Suprapubic skin (tissue), 4 donors: ENCODE data around the gene GRB10.

Experiments used
- EP300 ChIP-seq: sonication (generic); formaldehyde crosslinking; IDR thresholded peaks from one replicate; pipeline ENCODE4 v1.6.1; 2017; ENCODE audit warnings: antibody characterized with exemption
- POLR2A ChIP-seq, 2 donors: fragments of 450-650 bp; IDR thresholded peaks; one replicate each; pipeline ENCODE4 v1.6.1; 2017; ENCODE audit warnings: antibody characterized with exemption in 2 of 2, mild to moderate bottlenecking in 2 of 2, moderate library complexity in 2 of 2
- POLR2AphosphoS5 ChIP-seq, 3 donors: sonication (generic); formaldehyde crosslinking; IDR thresholded peaks; one replicate each; pipeline ENCODE4 v1.6.1; 2017; ENCODE audit warnings: antibody characterized with exemption in 3 of 3
- TF ChIP-seq, protein P1 (sequence below), 2 donors: fragments of 200-600 bp in 1 of 2; fragments of 450-650 bp in 1 of 2; sonication (generic) in 1 of 2; IDR thresholded peaks; one replicate each; pipeline ENCODE4 v1.5.1; 2016 to 2019; ENCODE audit warnings: antibody characterized with exemption in 2 of 2, mild to moderate bottlenecking in 1 of 2, moderate library complexity in 1 of 2

DNA sequence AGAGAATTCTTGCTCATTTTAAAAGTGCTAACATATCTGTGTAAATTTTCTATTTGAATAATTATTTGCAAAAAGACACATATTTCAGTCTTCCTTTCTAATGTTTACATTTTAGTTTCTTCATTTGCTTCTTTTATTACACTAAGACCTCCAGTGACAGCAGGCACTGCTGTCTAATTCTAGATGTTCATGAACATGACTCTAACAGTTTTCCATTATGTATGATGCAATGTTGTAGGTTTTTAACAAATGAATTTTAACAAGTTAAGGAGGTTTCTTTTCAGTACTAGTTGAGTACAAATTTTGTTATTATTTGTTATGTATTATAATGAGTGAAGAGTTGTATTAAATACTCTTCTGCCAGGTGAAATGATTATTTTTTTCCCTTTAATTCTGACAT is 83.6 kb downstream of the GRB10 start:
- TF ChIP-seq, protein P1, sequence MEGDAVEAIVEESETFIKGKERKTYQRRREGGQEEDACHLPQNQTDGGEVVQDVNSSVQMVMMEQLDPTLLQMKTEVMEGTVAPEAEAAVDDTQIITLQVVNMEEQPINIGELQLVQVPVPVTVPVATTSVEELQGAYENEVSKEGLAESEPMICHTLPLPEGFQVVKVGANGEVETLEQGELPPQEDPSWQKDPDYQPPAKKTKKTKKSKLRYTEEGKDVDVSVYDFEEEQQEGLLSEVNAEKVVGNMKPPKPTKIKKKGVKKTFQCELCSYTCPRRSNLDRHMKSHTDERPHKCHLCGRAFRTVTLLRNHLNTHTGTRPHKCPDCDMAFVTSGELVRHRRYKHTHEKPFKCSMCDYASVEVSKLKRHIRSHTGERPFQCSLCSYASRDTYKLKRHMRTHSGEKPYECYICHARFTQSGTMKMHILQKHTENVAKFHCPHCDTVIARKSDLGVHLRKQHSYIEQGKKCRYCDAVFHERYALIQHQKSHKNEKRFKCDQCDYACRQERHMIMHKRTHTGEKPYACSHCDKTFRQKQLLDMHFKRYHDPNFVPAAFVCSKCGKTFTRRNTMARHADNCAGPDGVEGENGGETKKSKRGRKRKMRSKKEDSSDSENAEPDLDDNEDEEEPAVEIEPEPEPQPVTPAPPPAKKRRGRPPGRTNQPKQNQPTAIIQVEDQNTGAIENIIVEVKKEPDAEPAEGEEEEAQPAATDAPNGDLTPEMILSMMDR (IDR thresholded peaks at IDR 0.05): no peak
- TF ChIP-seq POLR2AphosphoS5 (IDR thresholded peaks at IDR 0.05) (no peak), POLR2A (IDR thresholded peaks at IDR 0.05) (no peak), EP300 (no peak)
